Amygdala (tissue), 56 donors: Measurements from ENCODE around the gene SH3BGRL2.

Experiments
- DNase-seq, 56 donors: peaks; one replicate each; lab custom pipeline; 2025; lab: John Stamatoyannopoulos, UW

SH3BGRL2 gene

GRCh38 chr6:79630883-79631692, at the start of gene SH3BGRL2:
TSS of gene SH3BGRL2 (plus strand) at chr6:79631329. CDS start at chr6:79631462, 133 bp downstream.
- DNase-seq = peak in 50 of 56 donors; percentile 21 to 80 (median 52)

- DNase-seq = no peak
Measured at GRCh38 chr6:79584332-79584731, 46.8 kb upstream of the SH3BGRL2 start.

GRCh38 chr6:79586548-79586947, 44.6 kb upstream of the SH3BGRL2 start:
- DNase-seq = no peak

GRCh38 chr6:79589701-79590100, 41.4 kb upstream of the SH3BGRL2 start:
- no peak for DNase-seq

GRCh38 chr6:79597155-79597554, 34.0 kb upstream of the SH3BGRL2 start:
- no peak for DNase-seq

- DNase-seq = no peak
Measured at GRCh38 chr6:79598012-79598411, 33.1 kb upstream of the SH3BGRL2 start.

- no peak for DNase-seq
Measured at GRCh38 chr6:79599725-79600259, 31.3 kb upstream of the SH3BGRL2 start.

- DNase-seq = no peak
Measured at GRCh38 chr6:79600313-79600712, 30.8 kb upstream of the SH3BGRL2 start.

GRCh38 chr6:79600812-79601609, 30.1 kb upstream of the SH3BGRL2 start:
- no peak for DNase-seq

- DNase-seq = no peak
Measured at GRCh38 chr6:79602859-79603258, 28.3 kb upstream of the SH3BGRL2 start.

GRCh38 chr6:79604583-79605037, 26.5 kb upstream of the SH3BGRL2 start:
- DNase-seq = peak in 6 of 56 donors; percentile 15 to 31 (median 25)

- DNase-seq = no peak
Measured at GRCh38 chr6:79605061-79605460, 26.1 kb upstream of the SH3BGRL2 start.

- no peak for DNase-seq
Measured at GRCh38 chr6:79605968-79606764, 25.0 kb upstream of the SH3BGRL2 start.

- DNase-seq = no peak
Measured at GRCh38 chr6:79607000-79607399, 24.1 kb upstream of the SH3BGRL2 start.

GRCh38 chr6:79608334-79609224, 22.6 kb upstream of the SH3BGRL2 start:
- DNase-seq = peak in 5 of 56 donors; percentile 6 to 33 (median 8)

- no peak for DNase-seq
Measured at GRCh38 chr6:79609225-79609595, 21.9 kb upstream of the SH3BGRL2 start.

- no peak for DNase-seq
Measured at GRCh38 chr6:79610306-79611009, 20.7 kb upstream of the SH3BGRL2 start.

- DNase-seq = no peak
Measured at GRCh38 chr6:79612457-79612856, 18.7 kb upstream of the SH3BGRL2 start.

GRCh38 chr6:79612918-79613317, 18.2 kb upstream of the SH3BGRL2 start:
- no peak for DNase-seq
